GM18526 (cell line): Measurements from ENCODE around the gene DNPH1.

Experiments used
- POLR2A ChIP-seq: IDR thresholded peaks from 3 replicates; pipeline ENCODE4 v1.6.1; 2011; ENCODE audit not compliant: insufficient read length; ENCODE audit errors: extremely low read depth

The DNPH1 gene

DNA sequence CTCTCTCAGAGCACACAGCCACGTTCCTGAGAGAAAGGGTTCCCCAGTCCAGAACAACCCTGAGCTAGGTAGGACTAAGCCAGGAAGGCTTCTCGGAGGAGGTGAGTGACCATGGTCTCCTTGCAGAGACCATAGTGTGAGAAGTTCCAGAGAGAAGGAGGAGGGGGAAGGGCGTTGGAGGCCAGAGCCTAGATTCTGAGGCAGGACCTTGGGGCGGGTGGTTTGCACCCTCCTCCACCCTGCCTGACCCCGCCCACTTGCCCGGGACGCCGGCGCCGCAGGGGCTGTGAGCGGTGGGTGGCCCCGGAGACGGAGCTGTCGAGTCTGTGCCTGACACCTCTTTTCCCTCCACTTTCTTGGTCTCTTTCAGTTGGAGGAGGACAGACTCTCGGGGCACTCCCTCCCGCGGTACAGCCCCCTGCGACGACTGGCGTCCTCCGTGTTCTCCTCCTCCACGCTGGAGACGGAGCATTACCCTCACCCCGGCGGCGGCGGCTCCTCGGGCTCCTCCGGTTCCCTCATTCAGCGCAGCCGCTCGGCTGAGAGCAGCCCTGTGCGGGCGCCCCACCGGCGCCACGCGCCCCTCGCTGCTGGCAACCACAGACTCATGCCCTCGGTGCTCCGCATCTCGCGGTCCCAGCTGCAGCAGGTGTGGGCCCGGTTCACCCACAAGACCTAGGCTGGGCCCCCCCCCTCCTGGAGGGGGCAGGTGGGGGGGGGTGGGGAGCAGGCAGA is 40.2 kb upstream of the DNPH1 start:
- no peak for TF ChIP-seq POLR2A

DNA sequence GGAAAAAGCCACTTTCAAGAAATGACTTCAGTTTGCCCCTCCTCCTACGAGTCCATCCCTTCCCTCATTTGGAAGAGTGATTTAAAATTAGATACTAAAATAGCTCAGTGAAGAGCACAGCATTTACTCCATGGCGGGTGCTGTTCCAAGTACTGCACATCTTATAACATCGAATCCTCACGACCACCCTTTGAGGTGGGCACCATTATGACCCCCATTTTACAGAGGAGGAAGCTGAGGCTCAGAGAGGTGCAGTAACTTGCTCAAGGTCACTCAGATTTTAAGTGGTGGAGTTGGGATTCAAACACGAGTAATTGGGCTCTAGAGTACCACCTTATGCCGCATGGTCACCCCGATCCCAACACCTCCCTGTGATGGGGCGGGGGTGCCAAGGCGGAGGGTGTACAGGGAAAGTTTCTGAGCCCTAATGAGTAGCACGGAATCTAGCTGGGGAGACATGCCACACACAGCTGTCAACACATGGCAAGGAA is 39.5 kb upstream of the DNPH1 start:
- TF ChIP-seq POLR2A = no peak

DNA sequence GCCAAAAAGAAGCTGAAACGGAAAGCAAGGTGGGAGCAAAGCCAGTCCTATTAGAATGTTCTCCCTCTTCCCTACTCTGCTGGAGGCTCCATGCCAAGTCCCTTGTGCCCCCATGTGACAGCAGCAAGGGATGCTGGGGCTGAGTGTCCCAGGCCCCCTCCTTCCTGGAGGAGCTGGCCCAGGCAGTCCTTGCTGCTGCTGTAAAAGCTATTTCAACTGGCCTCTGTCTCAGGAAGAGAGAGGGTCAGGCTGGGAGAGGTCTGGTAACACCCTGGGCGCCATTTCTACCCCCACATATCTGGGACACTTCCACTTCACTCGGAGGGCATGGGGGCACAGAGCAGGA is 39.0 kb upstream of the DNPH1 start:
- TF ChIP-seq POLR2A = no peak

DNA sequence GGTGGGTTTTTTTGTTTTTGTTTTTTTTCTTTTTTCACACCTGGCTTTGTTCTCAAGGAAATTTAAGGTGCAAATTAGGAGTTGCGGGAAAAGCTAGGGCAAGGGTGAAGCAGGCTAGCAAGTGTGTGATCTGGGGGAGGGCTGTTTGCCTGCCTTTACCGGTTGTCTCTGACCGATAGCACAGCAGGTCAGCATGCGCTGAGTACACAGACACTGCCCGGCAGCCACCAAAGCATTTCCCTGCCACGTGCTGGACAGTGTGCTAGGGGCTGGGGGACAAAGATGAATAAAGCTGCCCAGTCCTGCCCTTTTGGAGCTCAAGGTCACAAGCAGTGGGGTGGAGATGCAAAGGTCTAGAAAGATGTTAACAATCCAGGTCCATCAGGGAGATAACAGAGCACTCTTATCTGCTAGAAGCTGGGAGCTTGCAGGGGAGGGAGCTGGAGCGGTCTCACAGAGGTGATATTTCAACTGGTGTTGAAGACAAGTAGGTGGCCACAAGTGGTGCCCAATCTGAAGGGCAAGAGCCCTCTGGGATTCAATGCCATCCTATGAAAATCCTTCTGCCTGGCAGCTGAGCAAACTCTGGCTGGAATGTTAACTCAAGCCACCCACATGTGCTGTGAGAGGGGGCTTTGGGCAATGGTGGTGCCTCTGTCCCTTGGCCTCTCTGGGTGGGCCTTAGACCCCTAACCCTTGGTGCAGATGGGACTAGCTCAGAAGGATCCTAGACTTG is 38.5 kb upstream of the DNPH1 start:
- no peak for TF ChIP-seq POLR2A

DNA sequence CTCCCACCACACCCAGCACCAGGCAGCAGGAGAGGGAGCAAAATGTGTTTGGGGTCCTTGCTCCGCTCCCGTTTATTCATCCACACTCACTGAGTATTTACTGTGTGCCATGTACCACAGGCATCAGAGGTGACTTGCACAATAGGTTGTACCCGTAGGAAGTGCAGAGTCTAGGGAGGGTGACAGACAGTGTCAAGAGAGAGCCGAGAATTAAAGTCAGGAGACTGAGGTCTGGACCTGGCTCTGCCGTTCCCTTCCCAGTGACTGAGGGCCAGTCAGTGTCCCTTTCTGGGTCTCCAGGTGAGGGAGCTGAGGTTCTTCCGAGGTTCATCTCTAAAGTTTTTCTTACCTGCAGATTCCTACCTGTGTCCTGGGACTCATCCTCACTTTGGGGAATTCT is 36.3 kb upstream of the DNPH1 start:
- no peak for TF ChIP-seq POLR2A

DNA sequence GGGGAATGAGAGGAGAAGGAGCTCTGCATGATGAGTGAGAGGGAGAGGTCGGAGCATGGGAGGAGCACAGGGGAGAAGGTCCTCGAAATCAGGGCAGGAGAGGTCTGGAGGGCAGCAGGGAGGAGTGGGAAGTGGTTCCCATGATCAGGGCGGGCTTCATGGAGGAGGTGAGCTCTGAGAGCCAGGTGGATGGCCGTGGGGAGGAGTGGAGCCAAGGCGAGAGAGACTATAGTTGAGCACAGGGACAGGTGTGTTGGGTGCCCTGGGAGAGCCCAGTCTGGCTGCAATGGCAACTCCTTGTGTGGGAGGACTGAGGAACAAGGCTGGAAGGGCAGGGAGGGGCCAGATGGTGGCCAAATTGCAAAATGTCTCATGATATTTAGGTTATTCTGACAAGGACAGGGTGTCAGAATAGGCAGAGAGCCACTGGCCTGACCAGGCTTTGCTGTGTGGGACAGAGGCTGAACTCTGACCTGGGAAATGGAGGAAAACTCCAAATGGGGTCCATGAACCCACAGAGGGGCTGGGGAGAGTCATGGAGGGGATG is 35.4 kb upstream of the DNPH1 start:
- no peak for TF ChIP-seq POLR2A

DNA sequence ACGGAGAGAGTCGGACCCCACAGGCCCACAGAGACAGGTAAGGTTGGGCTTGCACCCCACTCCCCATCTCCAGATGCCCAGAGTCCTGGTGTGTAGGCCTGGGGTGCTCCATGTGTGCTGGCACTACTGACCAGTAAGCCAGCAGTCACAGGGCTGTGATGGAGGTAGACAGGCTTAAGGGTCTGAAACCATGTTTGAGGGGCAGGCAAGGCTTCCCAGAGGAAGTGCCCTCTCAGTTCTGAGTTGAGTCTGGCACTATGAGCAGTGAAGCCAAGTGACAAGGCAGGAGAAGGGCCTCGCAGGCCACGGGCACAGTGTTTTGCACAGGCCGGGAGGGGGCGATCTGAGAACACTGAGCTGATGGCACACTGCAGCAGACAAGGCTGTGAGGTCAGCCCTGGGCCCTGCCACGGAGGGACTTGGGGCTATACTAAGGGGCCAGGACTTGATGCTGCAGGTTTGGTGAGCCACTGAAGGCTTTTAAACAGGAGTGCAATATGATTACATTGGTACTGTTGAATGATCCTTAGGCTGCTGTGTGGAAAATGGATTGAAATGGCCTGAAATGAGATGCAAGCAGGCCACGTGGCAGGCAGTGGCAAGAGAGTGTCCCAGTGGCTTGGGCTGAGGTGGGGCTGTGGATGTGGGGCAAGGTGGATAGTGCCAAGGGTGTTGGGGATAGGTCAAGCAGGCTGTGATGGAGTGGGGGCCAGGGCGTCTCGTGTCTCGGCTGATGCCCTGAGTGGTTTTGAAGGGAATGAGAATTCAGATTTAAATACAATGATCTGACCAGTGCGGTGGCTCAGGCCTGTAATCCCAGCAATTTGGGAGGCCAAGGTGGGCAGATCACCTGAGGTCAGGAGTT is 34.3 kb upstream of the DNPH1 start:
- no peak for TF ChIP-seq POLR2A

DNA sequence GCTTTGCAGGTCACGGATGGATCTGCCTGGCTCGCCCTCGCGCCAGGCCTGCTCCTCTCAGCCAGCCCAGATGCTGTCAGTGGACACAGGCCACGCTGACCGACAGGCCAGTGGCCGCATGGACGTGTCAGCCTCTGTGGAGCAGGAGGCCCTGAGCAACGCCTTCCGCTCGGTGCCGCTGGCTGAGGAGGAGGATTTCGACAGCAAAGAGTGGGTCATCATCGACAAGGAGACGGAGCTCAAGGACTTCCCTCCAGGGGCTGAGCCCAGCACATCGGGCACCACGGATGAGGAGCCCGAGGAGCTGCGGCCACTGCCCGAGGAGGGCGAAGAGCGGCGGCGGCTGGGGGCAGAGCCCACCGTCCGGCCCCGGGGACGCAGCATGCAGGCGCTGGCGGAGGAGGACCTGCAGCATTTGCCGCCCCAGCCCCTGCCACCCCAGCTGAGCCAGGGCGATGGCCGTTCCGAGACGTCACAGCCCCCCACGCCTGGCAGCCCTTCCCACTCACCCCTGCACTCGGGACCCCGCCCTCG is 33.6 kb upstream of the DNPH1 start:
- no peak for TF ChIP-seq POLR2A

DNA sequence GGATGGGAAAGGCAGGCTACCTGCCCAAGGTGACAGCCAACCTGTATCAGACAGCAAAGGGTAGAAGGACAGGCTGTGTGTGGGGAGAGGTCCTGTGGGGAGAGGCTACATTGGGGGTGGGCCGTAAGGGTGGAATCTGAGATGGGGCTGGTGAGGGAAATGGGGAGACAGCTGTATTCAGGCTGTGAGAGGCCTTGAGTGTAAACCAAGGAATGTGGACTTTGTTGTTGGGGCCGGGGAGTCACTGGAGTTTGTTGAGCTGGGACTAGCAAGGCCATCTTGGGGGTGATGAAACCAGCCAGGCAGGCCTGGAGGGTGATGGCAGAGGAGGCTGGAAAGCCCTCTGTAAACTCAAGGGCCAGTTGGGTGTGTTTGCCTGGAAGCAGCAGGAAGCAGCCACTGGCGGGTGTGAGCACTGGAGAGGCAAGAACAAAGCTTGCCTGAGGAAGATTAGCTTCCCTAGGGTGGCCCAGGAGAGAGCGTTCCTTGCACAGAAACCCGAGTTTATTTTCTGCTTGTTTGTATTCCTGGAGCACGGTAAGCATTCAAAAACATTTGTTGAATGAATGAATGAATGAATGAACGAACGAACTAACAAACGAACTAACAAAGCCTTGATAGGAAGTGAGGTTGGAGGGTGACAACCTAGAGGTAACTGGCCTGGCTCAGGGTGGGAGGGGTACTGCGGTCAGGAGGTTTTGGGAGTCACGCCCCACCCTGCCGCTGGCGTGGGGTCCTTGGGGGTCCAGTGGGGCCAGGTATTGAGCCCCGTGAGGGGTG is 32.9 kb upstream of the DNPH1 start:
- TF ChIP-seq POLR2A = no peak

DNA sequence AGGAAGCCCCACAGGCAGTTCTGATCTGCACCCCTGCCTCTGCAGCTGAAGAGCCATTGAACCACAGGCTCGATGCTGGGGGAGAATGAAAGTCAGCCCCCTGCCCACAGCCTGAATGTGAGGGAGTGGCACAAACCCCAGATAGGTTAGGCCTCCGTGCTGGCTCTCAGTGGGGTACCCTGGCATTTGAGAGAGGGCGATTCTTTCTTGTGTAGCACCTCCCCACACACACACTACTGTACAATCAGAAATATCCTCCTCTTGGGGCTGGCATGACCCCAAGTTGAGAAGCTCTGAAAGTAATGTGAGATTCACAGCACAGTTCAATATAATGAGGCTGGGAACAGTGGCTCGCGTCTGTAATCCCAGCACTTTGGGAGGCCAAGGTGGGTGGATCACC is 31.9 kb upstream of the DNPH1 start:
- no peak for TF ChIP-seq POLR2A

DNA sequence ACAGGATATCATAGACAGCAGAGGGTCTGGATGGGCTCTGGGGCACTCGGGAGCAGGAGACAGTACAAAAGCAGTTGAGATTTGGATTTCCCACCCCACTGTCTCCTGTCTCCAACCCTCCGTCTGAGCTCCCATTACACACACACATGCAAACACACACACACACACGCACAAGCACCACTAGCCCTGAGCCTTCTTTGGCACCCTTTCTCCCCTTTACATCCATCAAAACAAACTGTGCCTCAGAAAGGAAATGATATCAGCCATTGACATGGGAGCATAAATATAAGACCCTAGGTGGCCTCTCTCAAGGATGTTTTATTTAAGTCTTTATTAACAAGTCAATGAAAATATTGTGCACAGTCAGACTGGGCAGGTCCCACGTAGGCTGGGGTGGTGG is 31.5 kb upstream of the DNPH1 start:
- TF ChIP-seq POLR2A = no peak

DNA sequence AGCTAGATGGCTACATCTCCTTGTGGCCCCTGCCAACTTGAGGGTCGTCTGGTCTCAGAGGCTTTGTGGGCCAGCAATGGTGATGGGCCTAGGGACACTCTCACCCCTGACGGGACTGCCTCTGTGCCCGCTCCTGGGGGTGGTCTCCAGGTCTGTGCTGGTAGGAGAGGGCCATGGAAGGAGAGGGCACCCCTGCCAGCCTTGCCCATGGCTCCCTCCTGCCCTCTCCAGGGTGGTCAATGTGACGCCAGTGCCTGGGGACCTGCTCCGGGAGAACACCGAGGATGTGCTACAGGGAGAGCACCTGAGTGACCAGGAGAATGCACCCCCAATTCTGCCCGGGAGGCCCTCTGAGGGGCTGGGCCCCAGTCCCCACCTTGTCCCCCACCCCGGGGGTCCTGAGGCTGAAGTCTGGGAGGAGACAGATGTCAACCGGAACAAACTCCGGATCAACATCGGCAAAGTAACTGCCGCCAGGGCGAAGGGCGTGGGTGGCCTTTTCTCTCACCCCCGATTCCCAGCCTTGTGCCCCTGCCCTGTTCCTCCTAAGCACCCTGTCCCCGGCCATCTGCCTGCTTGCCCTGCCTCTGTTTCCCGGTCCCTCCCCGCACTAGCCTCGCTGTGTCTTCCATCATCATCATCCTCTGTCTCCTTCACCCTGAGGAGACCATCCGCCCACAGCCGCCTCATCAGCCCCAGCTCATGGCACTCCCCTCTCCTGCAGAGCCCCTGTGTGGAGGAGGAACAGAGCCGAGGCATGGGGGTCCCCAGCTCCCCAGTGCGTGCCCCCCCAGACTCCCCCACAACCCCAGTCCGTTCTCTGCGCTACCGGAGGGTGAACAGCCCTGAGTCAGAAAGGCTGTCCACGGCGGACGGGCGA is 29.8 kb upstream of the DNPH1 start:
- no peak for TF ChIP-seq POLR2A

DNA sequence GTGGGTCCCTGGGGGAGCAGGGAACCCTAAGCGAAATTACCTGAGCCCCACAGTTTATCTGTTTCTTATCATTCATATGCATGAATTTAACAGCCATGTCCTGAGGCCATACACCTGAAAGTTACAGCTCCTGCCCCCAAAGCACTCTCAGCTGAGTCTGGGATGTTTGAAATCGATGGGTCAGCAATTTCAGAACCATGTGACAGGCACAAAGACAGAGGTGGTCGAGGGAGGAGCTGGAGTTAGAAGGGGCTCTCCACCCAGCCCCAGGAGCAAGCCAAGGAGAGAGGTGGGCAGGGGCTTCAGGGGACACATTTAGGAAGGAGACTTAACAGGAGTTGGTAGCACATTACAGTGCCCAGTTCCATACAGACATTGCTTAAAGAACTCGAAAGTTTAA is 28.9 kb upstream of the DNPH1 start:
- TF ChIP-seq POLR2A = no peak
